GM18951 (cell line): Measurements from ENCODE around the gene GTF2A2.
"Not testable (repeated sequence)": the region's sequence is repeated elsewhere in the genome, so short reads cannot be mapped to it uniquely, and the experiment has no call there.

Experiments
- POLR2A ChIP-seq: IDR thresholded peaks from 4 replicates; pipeline ENCODE4 v1.6.1; 2011; ENCODE audit warnings: mild to moderate bottlenecking; ENCODE audit not compliant: insufficient read length, insufficient read depth; ENCODE audit errors: extremely low read depth
- in situ Hi-C: fragments of 300-500 bp; cut with MboI; formaldehyde crosslinking; loops from one replicate; pipeline ENCODE4 v1.12.0; 2022; ENCODE audit warnings: low sequenced_read_pairs, mixed read lengths, inconsistent platforms; ENCODE audit not compliant: unreplicated experiment

GTF2A2 gene

GRCh38 chr15:59649603-59650002 is 7.7 kb downstream of the GTF2A2 start:
- no peak for TF ChIP-seq POLR2A
- in situ Hi-C loops, result no loop called here

- no peak for TF ChIP-seq POLR2A
- in situ Hi-C loops, result no loop called here
These were observed 10.2 kb downstream of the GTF2A2 start for GRCh38 chr15:59647085-59647484.

- no peak for TF ChIP-seq POLR2A
- in situ Hi-C loops, result no loop called here
These were observed 11.0 kb downstream of the GTF2A2 start for GRCh38 chr15:59646277-59646676.

GRCh38 chr15:59645812-59646211 is 11.5 kb downstream of the GTF2A2 start:
- in situ Hi-C loops, result not testable (repeated sequence)

- in situ Hi-C loops, result no loop called here
- TF ChIP-seq POLR2A, result no peak
These were observed 12.6 kb downstream of the GTF2A2 start for GRCh38 chr15:59644756-59645155.

GRCh38 chr15:59642351-59642750 is 15.0 kb downstream of the GTF2A2 start:
- TF ChIP-seq POLR2A, result no peak
- in situ Hi-C loops, result no loop called here

GRCh38 chr15:59637507-59637906 is 19.8 kb downstream of the GTF2A2 start:
- in situ Hi-C loops, result not testable (repeated sequence)

- TF ChIP-seq POLR2A, result no peak
- in situ Hi-C loops, result no loop called here
These were observed 21.1 kb downstream of the GTF2A2 start for GRCh38 chr15:59636184-59636583.

GRCh38 chr15:59632714-59633113 is 24.6 kb downstream of the GTF2A2 start:
- in situ Hi-C loops, result no loop called here

GRCh38 chr15:59622289-59622688 is 35.0 kb downstream of the GTF2A2 start:
- in situ Hi-C loops, result loop anchor here (10.0 kb wide), 1 partner anchor 87 kb away; no protein-coding TSS in a partner anchor
- TF ChIP-seq POLR2A, result no peak

More at GRCh38 chr15:59632714-59633113, 24.6 kb downstream of the GTF2A2 start:
- TF ChIP-seq POLR2A, result no peak

- in situ Hi-C loops, result no loop called here
These were observed 38.9 kb downstream of the GTF2A2 start for GRCh38 chr15:59618406-59618805.

GRCh38 chr15:59616379-59616778 is 40.9 kb downstream of the GTF2A2 start:
- no peak for TF ChIP-seq POLR2A
- in situ Hi-C loops, result no loop called here

More at GRCh38 chr15:59618406-59618805, 38.9 kb downstream of the GTF2A2 start:
- no peak for TF ChIP-seq POLR2A

GRCh38 chr15:59615661-59616060 is 41.7 kb downstream of the GTF2A2 start:
- in situ Hi-C loops, result no loop called here
- TF ChIP-seq POLR2A, result no peak

- in situ Hi-C loops, result no loop called here
- no peak for TF ChIP-seq POLR2A
These were observed 43.2 kb downstream of the GTF2A2 start for GRCh38 chr15:59614153-59614552.
